ENCODE measurements around the gene AP3D1.

The AP3D1 gene

GRCh38 chr19:2103045-2103707, 48.2 kb downstream of the AP3D1 start:
- H3K4me3 ChIP-seq (ENCODE audit: low read length) = no peak overlapping the region
- TF ChIP-seq ZNF274 (IDR thresholded peaks at IDR 0.05; ENCODE audit: low read depth, low read length) = no peak

GRCh38 chr19:2101417-2102335, 49.7 kb downstream of the AP3D1 start:
- H3K4me3 ChIP-seq (ENCODE audit: low read length) = no peak overlapping the region
- no peak for TF ChIP-seq ZNF274 (IDR thresholded peaks at IDR 0.05; ENCODE audit: low read depth, low read length)

- TF ChIP-seq ZNF274 (IDR thresholded peaks at IDR 0.05; ENCODE audit: low read depth, low read length) = no peak
- no peak overlapping the region for H3K4me3 ChIP-seq (ENCODE audit: low read length)
These were observed 50.7 kb downstream of the AP3D1 start for GRCh38 chr19:2100719-2101061.

GRCh38 chr19:2099937-2100718, 51.2 kb downstream of the AP3D1 start:
- H3K4me3 ChIP-seq (ENCODE audit: low read length) = no peak overlapping the region
- no peak for TF ChIP-seq ZNF274 (IDR thresholded peaks at IDR 0.05; ENCODE audit: low read depth, low read length)

- TF ChIP-seq ZNF274 (IDR thresholded peaks at IDR 0.05; ENCODE audit: low read depth, low read length) = no peak
These were observed 52.3 kb downstream of the AP3D1 start for GRCh38 chr19:2099054-2099501.

GRCh38 chr19:2097886-2098327, 53.5 kb downstream of the AP3D1 start:
- H3K4me3 ChIP-seq (ENCODE audit: low read length) = no peak overlapping the region
- TF ChIP-seq ZNF274 (IDR thresholded peaks at IDR 0.05; ENCODE audit: low read depth, low read length) = no peak

More at GRCh38 chr19:2099054-2099501, 52.3 kb downstream of the AP3D1 start:
- H3K4me3 ChIP-seq (ENCODE audit: low read length) = no peak overlapping the region

- peak overlapping the region; percentile 63; the same call in 1 of the 2 replicates for H3K4me3 ChIP-seq (ENCODE audit: low read length)
These were observed 54.0 kb downstream of the AP3D1 start for GRCh38 chr19:2097203-2097885.

GRCh38 chr19:2096480-2097202, 54.7 kb downstream of the AP3D1 start, which contains the start of gene IZUMO4:
IZUMO4 (plus strand) TSS chr19:2096915; CDS start chr19:2096946, 31 bp downstream.
- peak within 1 kb of the TSS; percentile 78 for H3K4me3 ChIP-seq (ENCODE audit: low read length)
- no peak for TF ChIP-seq ZNF274 (IDR thresholded peaks at IDR 0.05; ENCODE audit: low read depth, low read length)

More at GRCh38 chr19:2097203-2097885, 54.0 kb downstream of the AP3D1 start:
- no peak for TF ChIP-seq ZNF274 (IDR thresholded peaks at IDR 0.05; ENCODE audit: low read depth, low read length)

- TF ChIP-seq ZNF274 (IDR thresholded peaks at IDR 0.05; ENCODE audit: low read depth, low read length) = no peak
- peak within 1 kb of the TSS; percentile 78 for H3K4me3 ChIP-seq (ENCODE audit: low read length)
These were observed 55.3 kb downstream of the AP3D1 start, which contains the start of gene MOB3A for GRCh38 chr19:2096034-2096479. MOB3A (minus strand) TSS chr19:2096326; CDS start chr19:2078560, 17,766 bp downstream.

- peak overlapping the region; percentile 78; the same call in 1 of the 2 replicates for H3K4me3 ChIP-seq (ENCODE audit: low read length)
These were observed 59.3 kb downstream of the AP3D1 start for GRCh38 chr19:2091926-2092525.

GRCh38 chr19:2089727-2090053, 61.7 kb downstream of the AP3D1 start:
- no peak for TF ChIP-seq ZNF274 (IDR thresholded peaks at IDR 0.05; ENCODE audit: low read depth, low read length)
- H3K4me3 ChIP-seq (ENCODE audit: low read length) = peak overlapping the region; percentile 1; the same call in 1 of the 2 replicates

GRCh38 chr19:2089001-2089711, 62.2 kb downstream of the AP3D1 start:
- H3K4me3 ChIP-seq (ENCODE audit: low read length) = no peak overlapping the region; the same call in 1 of the 2 replicates
- TF ChIP-seq ZNF274 (IDR thresholded peaks at IDR 0.05; ENCODE audit: low read depth, low read length) = no peak
